GM18858 (cell line): ENCODE results near the gene KRTAP4-11.
"Not testable (repeated sequence)": the region's sequence is repeated elsewhere in the genome, so short reads cannot be mapped to it uniquely, and the experiment has no call there.

Experiments used
- ATAC-seq: cut with Tn5 transposase; IDR thresholded peaks from one replicate; pipeline ENCODE4 v1.9.1; 2021; ENCODE audit not compliant: unreplicated experiment

Gene KRTAP4-11

DNA sequence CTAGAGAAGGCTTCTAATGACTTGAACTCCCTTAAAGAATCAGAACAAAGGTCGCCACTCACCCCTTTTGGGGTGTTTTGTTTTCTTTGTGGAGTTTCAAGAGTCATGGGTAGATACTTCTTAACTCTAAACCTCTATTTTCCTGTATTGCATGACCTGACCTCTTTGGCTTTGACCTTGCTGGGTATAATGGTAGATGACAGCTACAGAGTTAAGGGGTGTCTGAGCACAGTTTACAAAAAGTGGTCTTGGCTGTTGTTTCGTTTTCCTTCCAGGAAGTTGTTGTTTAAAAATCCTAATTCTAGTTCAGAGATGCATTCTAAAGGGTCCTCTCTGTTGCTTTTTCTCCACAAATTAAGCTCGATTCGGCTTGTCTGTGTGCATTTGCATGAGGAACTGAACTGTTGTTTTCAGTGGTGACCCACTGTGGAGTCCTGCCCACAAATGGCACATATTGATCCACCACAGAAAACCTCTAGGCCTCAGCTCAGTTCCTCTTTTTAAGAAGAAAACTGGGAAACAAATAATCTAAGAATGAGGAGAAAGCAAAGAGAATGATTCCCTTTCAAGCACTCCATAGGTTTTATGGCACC, 29.3 kb downstream of the KRTAP4-11 start:
- ATAC-seq, result not testable (repeated sequence)

DNA sequence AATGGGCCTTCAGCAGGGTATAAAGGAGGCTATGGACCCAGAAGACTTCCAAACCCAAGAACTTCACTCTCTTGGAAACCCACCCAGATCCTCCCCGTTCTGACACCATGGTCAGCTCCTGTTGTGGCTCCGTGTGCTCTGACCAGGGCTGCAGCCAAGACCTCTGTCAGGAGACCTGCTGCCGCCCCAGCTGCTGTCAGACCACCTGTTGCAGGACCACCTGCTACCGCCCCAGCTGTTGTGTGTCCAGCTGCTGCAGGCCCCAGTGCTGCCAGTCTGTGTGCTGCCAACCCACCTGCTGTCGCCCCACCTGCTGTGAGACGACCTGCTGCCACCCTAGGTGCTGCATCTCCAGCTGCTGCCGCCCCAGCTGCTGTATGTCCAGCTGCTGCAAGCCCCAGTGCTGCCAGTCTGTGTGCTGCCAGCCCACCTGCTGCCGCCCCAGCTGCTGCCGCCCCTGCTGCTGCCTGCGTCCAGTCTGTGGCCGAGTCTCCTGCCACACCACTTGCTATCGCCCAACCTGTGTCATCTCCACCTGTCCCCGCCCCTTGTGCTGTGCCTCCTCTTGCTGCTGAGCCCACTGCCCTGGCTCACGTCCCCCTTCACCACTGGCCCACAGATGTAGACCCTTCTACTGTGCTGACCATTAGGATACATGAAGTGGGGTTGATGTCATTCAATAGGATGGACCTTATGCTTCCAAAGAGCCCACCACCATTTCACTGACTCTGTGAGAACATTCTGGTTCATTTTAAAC, 33.9 kb downstream of the KRTAP4-11 start, which contains the start of gene KRTAP4-7:
KRTAP4-7 (plus strand) TSS at position 51 of the 757 bp plus-strand sequence; CDS start at position 108, 57 bp downstream.
- not testable (repeated sequence) for ATAC-seq

DNA sequence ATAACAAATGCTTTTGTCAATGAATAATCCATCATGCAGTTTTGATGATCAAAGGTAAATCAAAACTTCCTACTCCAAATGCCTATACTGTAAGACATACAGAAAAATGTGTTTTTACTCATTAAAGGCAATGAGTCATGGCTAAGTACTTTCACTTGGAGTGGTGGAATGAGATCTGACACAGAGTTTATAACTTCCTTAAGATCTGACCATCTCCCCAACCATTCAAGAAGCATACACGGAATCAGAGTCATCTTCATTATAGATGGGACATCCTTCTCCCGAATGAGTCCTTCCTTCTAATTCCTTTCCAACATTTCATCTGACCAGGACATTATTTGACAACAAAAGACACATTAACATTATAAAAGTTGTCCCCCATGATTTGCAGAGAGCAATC, 34.7 kb downstream of the KRTAP4-11 start:
- not testable (repeated sequence) for ATAC-seq

DNA sequence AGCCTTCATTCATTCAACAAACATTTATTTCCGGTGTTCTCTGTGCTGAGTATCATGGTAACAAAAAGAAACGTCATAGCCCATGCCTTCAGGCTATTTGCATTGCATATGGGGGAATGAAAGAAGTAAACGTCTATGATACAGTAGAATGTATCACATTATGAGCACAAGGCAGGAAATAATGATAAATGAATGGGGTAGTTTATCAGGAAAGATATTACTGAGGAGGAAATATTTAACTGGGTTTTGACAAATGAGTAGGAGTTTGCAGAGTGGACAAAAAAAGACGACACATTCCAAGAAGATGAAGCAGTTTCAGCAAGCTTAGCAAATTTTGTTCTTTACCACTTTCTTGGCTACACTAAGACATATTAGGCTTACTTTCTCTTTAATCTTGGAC, 35.5 kb downstream of the KRTAP4-11 start:
- no peak for ATAC-seq

DNA sequence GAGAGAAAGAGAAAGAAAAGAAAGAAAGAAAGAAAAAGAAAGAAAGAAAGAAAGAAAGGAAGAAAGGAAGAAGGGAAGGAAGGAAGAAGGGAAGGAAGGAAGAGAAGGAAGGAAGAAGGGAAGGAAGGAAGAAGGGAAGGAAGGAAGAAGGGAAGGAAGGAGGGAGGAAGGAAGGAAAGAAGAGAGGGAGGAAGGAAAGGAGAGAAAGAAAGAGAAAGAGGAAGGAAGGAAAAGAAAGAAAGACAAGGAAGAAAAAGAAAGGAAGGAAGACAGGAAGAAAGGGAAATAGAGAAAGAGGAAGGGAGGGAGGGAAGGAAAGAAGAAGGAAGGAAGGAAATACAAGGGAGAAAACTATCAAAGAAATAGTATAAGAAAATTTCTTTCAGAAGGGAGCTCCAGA, 41.4 kb downstream of the KRTAP4-11 start:
- no peak for ATAC-seq

DNA sequence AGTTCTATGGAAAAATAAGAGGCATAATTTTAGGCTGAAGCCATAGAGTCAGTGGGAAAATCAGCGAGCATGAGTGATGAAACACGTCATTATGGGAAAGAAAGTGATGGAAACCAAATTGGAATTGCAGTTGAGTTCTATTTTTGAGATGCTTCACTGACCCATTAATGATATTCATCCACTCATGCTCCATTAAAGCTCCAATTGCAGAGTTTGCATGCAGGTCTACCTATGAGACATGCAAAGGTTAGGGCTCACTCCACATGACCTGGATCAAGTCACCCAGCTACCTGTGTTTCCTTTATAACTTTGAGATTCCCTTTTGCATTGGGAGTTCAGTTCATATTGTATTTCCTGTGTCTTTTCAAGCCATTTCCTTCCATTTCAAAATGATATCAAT, 44.5 kb downstream of the KRTAP4-11 start:
- ATAC-seq, result no peak

DNA sequence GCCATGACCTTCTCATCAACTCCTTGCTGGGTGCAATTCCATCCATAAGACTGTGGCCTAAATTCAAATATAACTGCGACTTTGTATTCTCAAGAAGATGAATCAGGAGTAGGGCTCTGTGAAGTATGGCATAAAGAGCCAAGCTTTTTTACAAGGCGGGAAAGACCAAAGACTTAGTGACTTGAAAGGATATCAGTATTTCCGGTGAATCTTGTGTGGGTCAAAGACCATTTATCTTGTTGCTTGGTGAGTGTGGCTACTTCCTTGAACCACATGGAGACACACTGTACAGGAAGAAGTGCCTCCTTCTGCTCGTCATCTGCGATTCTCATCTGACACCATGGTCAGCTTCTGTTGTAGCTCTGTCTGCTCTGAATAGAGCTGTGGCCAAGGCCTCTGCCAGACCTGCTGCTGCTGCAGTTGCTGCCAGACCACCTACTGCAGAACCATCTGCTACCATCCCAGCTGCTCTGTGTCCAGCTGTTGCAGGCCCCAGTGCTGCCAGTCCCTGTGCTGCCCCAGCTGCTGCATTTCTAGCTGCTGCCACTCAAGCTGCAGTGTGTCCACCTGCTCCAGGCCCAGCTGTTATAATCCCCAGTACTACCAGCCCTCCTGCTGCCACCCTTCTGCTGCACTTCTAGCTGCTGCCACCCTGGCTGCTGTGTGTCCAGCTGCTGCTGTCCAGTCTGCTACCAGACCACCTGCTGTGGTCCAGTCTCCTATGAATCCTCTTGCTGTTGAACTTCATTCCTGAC, 46.4 kb downstream of the KRTAP4-11 start:
- no peak for ATAC-seq

DNA sequence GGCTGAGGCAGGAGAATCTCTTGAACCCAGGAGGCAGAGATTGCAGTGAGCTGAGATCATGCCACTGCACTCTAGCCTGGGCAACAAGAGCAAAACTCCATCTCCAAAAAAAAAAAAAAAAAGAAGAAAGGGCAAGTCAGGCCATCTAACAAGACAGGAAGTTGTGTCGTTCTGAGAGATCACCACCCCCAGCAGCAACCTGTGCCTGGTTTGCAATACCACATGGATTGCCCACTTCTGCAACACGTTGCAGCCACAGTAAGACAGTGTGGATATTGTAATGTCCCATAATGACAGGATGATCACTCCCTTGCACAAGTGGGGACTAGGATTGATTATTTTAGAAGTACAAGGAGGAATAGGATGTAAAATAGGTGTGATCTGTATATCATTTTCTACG, 49.1 kb downstream of the KRTAP4-11 start:
- ATAC-seq, result no peak

DNA sequence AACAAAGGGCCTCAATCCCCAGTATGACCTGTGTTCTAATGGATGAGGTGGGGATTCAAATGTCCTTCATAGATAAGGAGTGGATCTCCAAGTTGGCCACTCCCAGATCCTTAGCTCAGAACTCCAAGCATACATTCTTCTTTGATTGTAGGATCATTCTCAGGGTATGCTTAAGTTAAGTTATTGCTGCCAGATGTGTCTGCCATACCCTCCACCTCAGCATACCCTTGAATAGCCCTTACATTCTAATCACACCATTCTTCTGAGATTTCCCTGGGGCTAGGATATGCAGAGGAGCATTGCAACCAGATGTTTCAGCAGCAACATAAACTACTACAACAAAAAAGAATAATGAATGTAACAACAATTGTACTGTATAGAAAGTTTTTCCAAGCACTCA, 50.9 kb downstream of the KRTAP4-11 start:
- no peak for ATAC-seq
